NCI-H2196 treated with DMSO at 0.1 percent for 48 hours (cell line): ENCODE results near the gene ITGAE.
"Not testable (repeated sequence)": the region's sequence is repeated elsewhere in the genome, so short reads cannot be mapped to it uniquely, and the experiment has no call there.

Experiments
- DNase-seq: peaks from one replicate; lab custom pipeline; 2025; ENCODE audit not compliant: unreplicated experiment; lab: John Stamatoyannopoulos, UW

Gene ITGAE

GRCh38 chr17:3796110-3796821 lies 4.7 kb downstream of the ITGAE start:
- DNase-seq, result no peak

GRCh38 chr17:3795390-3796102 lies 5.4 kb downstream of the ITGAE start:
- DNase-seq, result no peak

- DNase-seq, result no peak
Measured at GRCh38 chr17:3794557-3795389, 6.2 kb downstream of the ITGAE start.

DNA sequence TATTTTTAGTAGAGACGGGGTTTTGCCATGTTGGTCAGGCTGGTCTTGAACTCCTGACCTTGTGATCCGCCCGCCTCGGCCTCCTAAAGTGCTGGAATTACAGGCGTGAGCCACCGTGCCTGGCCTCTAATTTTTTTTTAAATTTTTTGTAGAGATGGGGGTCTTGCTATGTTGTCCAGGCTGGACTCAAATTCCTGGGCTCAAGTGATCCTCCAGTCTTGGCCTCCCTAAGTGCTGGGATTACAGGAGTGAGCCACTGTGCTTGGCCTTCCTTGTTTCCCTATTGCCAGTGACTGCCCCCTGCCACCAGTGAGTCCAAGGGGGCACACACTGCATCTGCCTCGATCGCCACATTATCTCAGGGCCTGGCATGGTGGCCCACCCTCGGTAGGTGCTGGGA lies 6.8 kb downstream of the ITGAE start:
- DNase-seq, result not testable (repeated sequence)

DNA sequence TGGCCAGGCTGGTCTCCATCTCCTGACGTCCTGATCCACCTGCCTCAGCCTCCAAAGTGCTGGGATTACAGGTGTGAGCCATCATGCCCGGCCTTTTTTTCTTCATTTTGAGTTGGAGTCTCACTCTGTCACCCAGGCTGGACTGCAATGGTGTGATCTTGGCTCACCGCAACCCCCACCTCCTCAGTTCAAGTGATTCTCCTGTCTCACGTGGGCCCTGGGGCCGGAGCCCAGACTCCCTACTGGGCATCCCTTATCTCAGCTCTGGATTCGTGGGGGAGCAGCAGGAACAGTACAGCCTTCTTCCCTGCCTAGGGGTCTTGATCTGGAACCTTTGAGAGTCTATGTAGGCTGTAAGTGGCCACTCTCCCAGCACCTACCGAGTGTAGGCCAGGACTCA lies 7.7 kb downstream of the ITGAE start:
- DNase-seq, result not testable (repeated sequence)

- DNase-seq, result no peak
Measured at GRCh38 chr17:3792481-3792880, 8.5 kb downstream of the ITGAE start.

- DNase-seq, result no peak
Measured at GRCh38 chr17:3788200-3788599, 12.8 kb downstream of the ITGAE start.

DNA sequence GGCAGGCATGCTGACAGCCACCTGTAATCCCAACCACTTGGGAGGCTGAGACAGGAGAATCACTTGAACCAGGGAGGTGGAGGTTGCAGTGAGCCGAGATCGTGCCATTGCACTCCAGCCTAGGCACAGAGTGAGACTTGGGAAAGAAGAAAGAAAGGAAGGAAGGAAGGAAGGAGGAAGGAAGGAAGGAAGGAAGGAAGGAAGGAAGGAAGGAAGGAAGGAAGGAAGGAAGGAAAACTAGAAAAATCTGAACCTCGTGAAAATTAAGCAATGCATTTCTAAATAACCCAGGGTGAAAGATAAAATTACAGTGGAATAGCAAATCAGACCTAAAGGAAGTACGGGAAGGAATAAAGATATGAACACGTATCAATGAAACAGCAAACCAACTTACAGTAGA lies 15.7 kb downstream of the ITGAE start:
- DNase-seq, result not testable (repeated sequence)

DNA sequence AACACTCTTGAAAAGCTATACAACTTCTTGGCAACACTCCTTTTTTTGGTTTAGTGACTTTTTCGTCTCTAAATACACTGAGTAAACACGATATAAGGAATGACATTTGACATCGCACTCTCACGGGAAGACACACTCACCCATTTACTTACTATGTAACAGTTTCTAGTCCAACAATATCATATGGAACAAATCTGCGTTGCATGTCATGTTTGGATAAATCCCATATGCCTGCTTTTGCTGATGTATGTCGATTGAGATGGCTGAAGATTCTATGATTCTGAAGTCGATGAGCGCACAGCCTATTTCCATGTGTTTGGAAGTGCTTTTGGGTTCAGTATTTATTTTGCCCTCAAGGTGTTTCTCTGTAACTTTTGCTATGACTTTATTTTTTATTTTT lies 18.2 kb downstream of the ITGAE start:
- no peak for DNase-seq

GRCh38 chr17:3780986-3781385 lies 20.0 kb downstream of the ITGAE start:
- no peak for DNase-seq

- DNase-seq, result no peak
Measured at GRCh38 chr17:3777366-3778120, 23.4 kb downstream of the ITGAE start.

DNA sequence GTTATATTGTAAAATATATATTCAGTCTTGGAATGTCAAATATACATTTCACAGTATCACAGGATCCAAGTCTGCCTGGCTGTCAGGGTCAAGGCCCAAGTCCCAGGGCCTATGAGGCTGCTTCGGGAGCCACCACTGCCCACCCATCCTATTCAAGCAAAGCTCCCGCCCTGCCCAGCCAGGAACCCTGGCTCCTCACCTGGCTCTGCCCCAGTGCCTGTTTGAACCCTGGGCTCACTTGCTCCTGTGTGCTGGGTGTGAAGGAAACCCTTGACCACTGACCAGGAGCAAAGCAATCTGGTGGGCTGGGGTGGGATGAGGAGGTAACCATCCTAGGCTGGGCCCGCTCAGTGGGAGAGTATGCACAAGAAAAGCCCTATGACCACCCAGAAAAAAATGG lies 27.0 kb downstream of the ITGAE start:
- no peak for DNase-seq

DNA sequence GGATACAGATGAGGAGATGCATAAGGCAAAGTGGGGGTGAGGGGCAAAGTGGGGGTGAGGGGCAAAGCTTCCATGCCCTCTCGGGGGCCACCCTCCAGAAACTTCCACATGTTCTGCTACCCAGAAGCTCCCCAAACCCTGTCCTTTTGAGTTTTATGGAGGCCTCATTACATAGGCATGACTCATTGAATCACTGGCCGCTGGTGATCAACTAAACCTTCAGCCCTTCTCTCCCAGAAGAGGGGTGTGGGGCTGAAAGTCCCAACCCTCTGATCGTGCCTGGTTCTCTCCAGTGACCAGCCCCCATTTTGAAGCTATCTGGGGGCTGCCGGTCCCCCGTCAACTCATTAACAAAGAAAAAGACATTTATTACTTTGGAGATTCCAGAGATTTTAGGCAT lies 27.5 kb downstream of the ITGAE start:
- DNase-seq, result no peak

- no peak for DNase-seq
Measured at GRCh38 chr17:3772764-3773163, 28.2 kb downstream of the ITGAE start.

DNA sequence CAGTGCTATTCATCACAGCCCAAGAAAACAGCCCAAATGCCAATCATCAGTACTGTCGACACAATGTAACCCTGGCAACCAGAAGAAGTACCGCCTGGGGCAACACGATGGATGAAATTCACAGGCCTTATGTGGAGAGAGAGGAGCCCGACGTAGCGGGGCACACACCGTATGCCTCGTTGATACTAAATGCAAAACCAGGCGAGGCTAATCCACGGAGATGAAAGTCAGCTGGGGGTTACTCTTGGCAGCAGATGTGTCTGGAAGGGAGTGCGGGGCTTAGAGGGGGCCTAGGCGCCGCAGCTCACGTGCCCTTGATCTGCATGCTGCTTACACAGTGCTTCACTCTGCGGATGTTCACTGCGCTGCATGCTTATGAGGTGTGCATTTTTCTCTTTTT lies 29.8 kb downstream of the ITGAE start:
- DNase-seq, result no peak

- DNase-seq, result no peak
Measured at GRCh38 chr17:3770466-3770865, 30.5 kb downstream of the ITGAE start.

GRCh38 chr17:3768769-3769168 lies 32.2 kb downstream of the ITGAE start:
- DNase-seq, result no peak

- DNase-seq, result no peak
Measured at GRCh38 chr17:3768341-3768740, 32.6 kb downstream of the ITGAE start.

DNA sequence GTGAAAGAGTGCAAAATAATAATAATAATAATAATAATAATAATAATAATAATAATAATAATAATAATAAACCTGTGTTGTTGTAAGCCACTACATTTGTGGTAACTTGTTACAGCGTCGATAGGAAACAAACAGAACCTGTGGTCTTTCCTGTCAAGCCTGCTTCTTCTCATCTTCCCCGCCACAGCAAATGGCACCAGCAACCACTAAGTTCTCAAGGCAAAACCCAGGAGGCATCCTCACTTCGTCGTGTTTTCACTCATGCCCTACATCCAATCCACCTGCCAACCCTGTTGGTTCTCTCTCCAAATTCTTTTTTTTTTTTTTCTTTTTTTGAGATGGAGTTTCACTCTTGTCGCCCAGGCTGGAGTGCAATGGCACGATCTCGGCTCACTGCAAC lies 34.2 kb downstream of the ITGAE start:
- DNase-seq, result no peak

- no peak for DNase-seq
Measured at GRCh38 chr17:3765981-3766380, 35.0 kb downstream of the ITGAE start.

GRCh38 chr17:3763777-3764170 lies 37.2 kb downstream of the ITGAE start:
- no peak for DNase-seq
